Skeletal muscle satellite cell (primary cell): ENCODE results near the gene CREG2. TPM values are rescaled to one million over a fixed set of nuclear protein-coding genes. Genes with fewer than 3 reads are reported as not detected.

Experiments used
- H3K27me3 ChIP-seq: 2 replicates; pipeline ENCODE4 v1.7.0; 2013; ENCODE audit warnings: low read length; ENCODE audit not compliant: control insufficient read depth, insufficient read depth
- H3K36me3 ChIP-seq: 2 replicates; pipeline ENCODE4 v1.7.0; 2013; ENCODE audit warnings: mild to moderate bottlenecking, control low read depth, low read length; ENCODE audit not compliant: insufficient read depth
- H3K4me1 ChIP-seq: 2 replicates; pipeline ENCODE4 v1.7.0; 2013; ENCODE audit warnings: low read length; ENCODE audit not compliant: control insufficient read depth, insufficient read depth
- H3K4me2 ChIP-seq: 2 replicates; pipeline ENCODE4 v1.7.0; 2013; ENCODE audit warnings: mild to moderate bottlenecking, low read length
- H3K4me3 ChIP-seq: 2 replicates; pipeline ENCODE4 v1.7.0; 2013; ENCODE audit warnings: low read length
- H3K9ac ChIP-seq: 2 replicates; pipeline ENCODE4 v1.7.0; 2013; ENCODE audit warnings: mild to moderate bottlenecking, low read depth, low read length, moderate library complexity
- H3K9me3 ChIP-seq: replicated peaks from 2 replicates; pipeline ENCODE4 v1.7.0; 2013; ENCODE audit warnings: mild to moderate bottlenecking, control low read depth, low read length
- total RNA-seq: library from RNA; depleted of rRNA; stranded (reverse); fragments of >200 nt; gene quantifications from 2 replicates; pipeline ENCODE4 v1.2.3, GENCODE V29; 2012; rRNA removed

Gene CREG2
- 0.44 and 1.3 TPM in 2 replicates for total RNA-seq

GRCh38 chr2:101387151-101387834 is at the start of gene CREG2:
Gene CREG2 (minus strand): TSS chr2:101387503. CDS start chr2:101387457, 46 bp downstream.
- H3K9ac ChIP-seq: peak within 1 kb of the TSS; percentile 45
- peak within 1 kb of the TSS; percentile 93 for H3K4me2 ChIP-seq
- H3K27me3 ChIP-seq: peaks cover 31% of the 10 kb centered on the region
- H3K4me1 ChIP-seq: peaks cover 24% of the 10 kb centered on the region
- no peaks in the 10 kb centered on the region for H3K36me3 ChIP-seq
- H3K4me3 ChIP-seq: peak within 1 kb of the TSS; percentile 77
- H3K9me3 ChIP-seq: no peaks in the 10 kb centered on the region

GRCh38 chr2:101435001-101435862 is 47.9 kb upstream of the CREG2 start:
- no peaks in the 10 kb centered on the region for H3K36me3 ChIP-seq
- H3K4me1 ChIP-seq: peaks cover 26% of the 10 kb centered on the region
- no peaks in the 10 kb centered on the region for H3K9me3 ChIP-seq
- H3K9ac ChIP-seq: no peak overlapping the region
- H3K4me2 ChIP-seq: peak overlapping the region; percentile 43
- no peaks in the 10 kb centered on the region for H3K27me3 ChIP-seq
- H3K4me3 ChIP-seq: no peak overlapping the region

GRCh38 chr2:101433465-101433864 is 46.2 kb upstream of the CREG2 start:
- no peak overlapping the region for H3K9ac ChIP-seq
- peaks cover 20% of the 10 kb centered on the region for H3K4me1 ChIP-seq
- H3K27me3 ChIP-seq: no peaks in the 10 kb centered on the region
- no peak overlapping the region for H3K4me2 ChIP-seq
- no peaks in the 10 kb centered on the region for H3K36me3 ChIP-seq
- no peaks in the 10 kb centered on the region for H3K9me3 ChIP-seq
- no peak overlapping the region for H3K4me3 ChIP-seq

- no peak overlapping the region for H3K4me3 ChIP-seq
- peaks cover 20% of the 10 kb centered on the region for H3K4me1 ChIP-seq
- H3K36me3 ChIP-seq: no peaks in the 10 kb centered on the region
- no peak overlapping the region for H3K4me2 ChIP-seq
- H3K9ac ChIP-seq: no peak overlapping the region
- no peaks in the 10 kb centered on the region for H3K9me3 ChIP-seq
- no peaks in the 10 kb centered on the region for H3K27me3 ChIP-seq
Observed at GRCh38 chr2:101432411-101433181, 45.3 kb upstream of the CREG2 start.

- Histone ChIP-seq H3K27me3 (no peaks in the 10 kb centered on the region), H3K4me1 (peaks cover 20% of the 10 kb centered on the region), H3K9me3 (no peaks in the 10 kb centered on the region), H3K4me3 (no peak overlapping the region), H3K9ac (no peak overlapping the region), H3K36me3 (no peaks in the 10 kb centered on the region), H3K4me2 (no peak overlapping the region)
Observed at GRCh38 chr2:101431486-101431885, 44.2 kb upstream of the CREG2 start.

- H3K4me1 ChIP-seq: peaks cover 14% of the 10 kb centered on the region
- H3K4me3 ChIP-seq: no peak overlapping the region
- no peaks in the 10 kb centered on the region for H3K36me3 ChIP-seq
- no peak overlapping the region for H3K9ac ChIP-seq
- no peaks in the 10 kb centered on the region for H3K27me3 ChIP-seq
- H3K4me2 ChIP-seq: no peak overlapping the region
- no peaks in the 10 kb centered on the region for H3K9me3 ChIP-seq
Observed at GRCh38 chr2:101430156-101430555, 42.9 kb upstream of the CREG2 start.

GRCh38 chr2:101429453-101429852 is 42.1 kb upstream of the CREG2 start:
- Histone ChIP-seq H3K9me3 (no peaks in the 10 kb centered on the region), H3K4me1 (peaks cover 9% of the 10 kb centered on the region), H3K27me3 (no peaks in the 10 kb centered on the region), H3K9ac (no peak overlapping the region), H3K36me3 (no peaks in the 10 kb centered on the region), H3K4me2 (no peak overlapping the region), H3K4me3 (no peak overlapping the region)

- no peaks in the 10 kb centered on the region for H3K27me3 ChIP-seq
- no peaks in the 10 kb centered on the region for H3K9me3 ChIP-seq
- H3K4me1 ChIP-seq: peaks cover 9% of the 10 kb centered on the region
- H3K4me3 ChIP-seq: no peak overlapping the region
- no peak overlapping the region for H3K9ac ChIP-seq
- no peaks in the 10 kb centered on the region for H3K36me3 ChIP-seq
- H3K4me2 ChIP-seq: no peak overlapping the region
Observed at GRCh38 chr2:101428422-101429176, 41.3 kb upstream of the CREG2 start.

- no peak overlapping the region for H3K9ac ChIP-seq
- peaks cover 9% of the 10 kb centered on the region for H3K4me1 ChIP-seq
- H3K36me3 ChIP-seq: no peaks in the 10 kb centered on the region
- no peak overlapping the region for H3K4me3 ChIP-seq
- H3K9me3 ChIP-seq: no peaks in the 10 kb centered on the region
- H3K27me3 ChIP-seq: no peaks in the 10 kb centered on the region
- no peak overlapping the region for H3K4me2 ChIP-seq
Observed at GRCh38 chr2:101427743-101428142, 40.4 kb upstream of the CREG2 start.

GRCh38 chr2:101427240-101427639 is 39.9 kb upstream of the CREG2 start:
- Histone ChIP-seq H3K4me2 (no peak overlapping the region), H3K4me3 (no peak overlapping the region), H3K9ac (no peak overlapping the region), H3K4me1 (peaks cover 8% of the 10 kb centered on the region), H3K9me3 (no peaks in the 10 kb centered on the region), H3K36me3 (no peaks in the 10 kb centered on the region), H3K27me3 (no peaks in the 10 kb centered on the region)

- Histone ChIP-seq H3K4me2 (no peak overlapping the region), H3K9ac (no peak overlapping the region), H3K4me1 (peaks cover 6% of the 10 kb centered on the region), H3K27me3 (no peaks in the 10 kb centered on the region), H3K4me3 (no peak overlapping the region), H3K36me3 (no peaks in the 10 kb centered on the region), H3K9me3 (no peaks in the 10 kb centered on the region)
Observed at GRCh38 chr2:101426822-101427221, 39.5 kb upstream of the CREG2 start.
